Bronchial smooth muscle cell (primary cell): Measurements from ENCODE around the gene TMEM106B. TPM values are rescaled to one million over a fixed set of nuclear protein-coding genes. Genes with fewer than 3 reads are reported as not detected.

Source experiments
- total RNA-seq: library from RNA; depleted of rRNA; stranded (reverse); fragments of >200 nt; gene quantifications from 2 replicates; pipeline ENCODE4 v1.2.1, GENCODE V29; 2014

The TMEM106B gene
- total RNA-seq, result 36.5 and 44.3 TPM in 2 replicates

DNA sequence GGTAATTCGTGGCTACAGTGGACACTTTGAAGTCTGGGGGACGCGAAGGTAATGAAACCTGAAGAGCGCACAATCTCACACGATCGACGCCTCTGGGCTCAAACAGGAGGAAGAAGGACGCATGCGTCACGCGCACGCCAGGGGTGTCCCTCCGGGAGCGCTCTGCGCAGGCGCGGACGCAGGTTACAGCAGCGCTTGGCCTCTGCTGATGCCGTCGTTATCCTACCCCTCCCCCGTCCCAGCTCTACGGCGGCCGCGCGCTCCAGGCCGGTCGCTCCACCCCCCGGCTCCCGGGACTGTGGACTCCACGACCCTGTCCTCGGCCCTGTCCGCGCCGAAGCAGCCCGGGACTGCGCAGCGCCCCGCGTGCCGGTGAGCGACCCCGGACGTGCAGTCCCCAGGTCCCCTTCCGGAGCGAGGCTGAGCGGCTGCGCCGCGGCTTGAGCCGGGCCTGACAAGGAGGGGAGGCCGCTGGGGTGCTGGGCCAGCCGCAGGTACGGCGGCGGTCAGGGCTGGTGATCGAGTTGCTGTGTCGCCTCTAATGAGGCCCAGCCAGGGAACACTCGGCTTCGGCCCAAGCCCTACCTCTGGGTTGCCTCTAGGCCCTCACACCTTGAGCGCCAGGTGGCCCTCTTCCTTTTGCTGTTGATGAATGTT lies at the start of gene TMEM106B:
Gene TMEM106B (plus strand): TSS at position 241 of the 657 bp plus-strand sequence. CDS start 3,517 bp downstream, outside the sequence.

Other genes with a start within 250 kb of the TMEM106B start
- under 0.01 and 0.16 TPM in 2 replicates for gene VWDE, start 192.6 kb downstream of the TMEM106B start, total RNA-seq